Fibroblast of lung (primary cell): ENCODE results near the gene AKAP13. TPM values are rescaled to one million over a fixed set of nuclear protein-coding genes. Genes with fewer than 3 reads are reported as not detected.

ENCODE experiments used
- DNase-seq, 2 donors: peaks; one replicate each; pipeline versions ENCODE4 v3.0.0 to v3.0.0-alpha.2; 2010; ENCODE audit warnings: low read depth in 2 of 2
- H2AFZ ChIP-seq: 2 replicates; pipeline ENCODE4 v1.5.1; 2012; ENCODE audit warnings: low read length, control low read depth, inconsistent platforms
- H3K27ac ChIP-seq: 2 replicates; pipeline ENCODE4 v1.5.1; 2011; ENCODE audit warnings: low read length, control low read depth; ENCODE audit not compliant: insufficient read depth
- H3K27me3 ChIP-seq: 2 replicates; pipeline ENCODE4 v1.5.1; 2011; ENCODE audit warnings: mild to moderate bottlenecking, low read length; ENCODE audit not compliant: control insufficient read depth, insufficient read depth
- H3K36me3 ChIP-seq: 2 replicates; pipeline ENCODE4 v1.5.1; 2011; ENCODE audit warnings: low read length; ENCODE audit not compliant: control insufficient read depth, insufficient read depth
- H3K4me1 ChIP-seq: 2 replicates; pipeline ENCODE4 v1.5.1; 2011; ENCODE audit warnings: low read length; ENCODE audit not compliant: control insufficient read depth, insufficient read depth; ENCODE audit errors: extremely low read depth
- H3K4me2 ChIP-seq: 2 replicates; pipeline ENCODE4 v1.5.1; 2011; ENCODE audit warnings: low read length, control low read depth; ENCODE audit not compliant: insufficient read depth; ENCODE audit errors: extremely low read depth
- H3K4me3 ChIP-seq, 4 experiments: fragments of 200-600 bp in 1 of 4; sonication (generic) in 1 of 4; replicated peaks in 1 of 4; 2 replicates each; pipeline ENCODE4 v1.5.1; 2011 to 2016; ENCODE audit warnings: low read length in 4 of 4, low read depth in 3 of 4, mild to moderate bottlenecking in 3 of 4, control low read depth in 2 of 4, inconsistent platforms in 1 of 4, mixed read lengths in 1 of 4; ENCODE audit not compliant: insufficient read depth in 1 of 4; ENCODE audit errors: control extremely low read depth in 1 of 4
- H3K79me2 ChIP-seq: 2 replicates; pipeline ENCODE4 v1.5.1; 2012; ENCODE audit warnings: mild to moderate bottlenecking, low read length, inconsistent platforms; ENCODE audit not compliant: control insufficient read depth, insufficient read depth
- H3K9ac ChIP-seq: 2 replicates; pipeline ENCODE4 v1.5.1; 2011; ENCODE audit warnings: mild to moderate bottlenecking, low read length, control low read depth; ENCODE audit not compliant: insufficient read depth
- H3K9me3 ChIP-seq: 2 replicates; pipeline ENCODE4 v1.5.1; 2012; ENCODE audit warnings: low read depth, low read length; ENCODE audit not compliant: control insufficient read depth, insufficient read depth
- H4K20me1 ChIP-seq: 2 replicates; pipeline ENCODE4 v1.5.1; 2011; ENCODE audit warnings: low read length; ENCODE audit not compliant: control insufficient read depth, insufficient read depth; ENCODE audit errors: extremely low read depth
- EZH2 ChIP-seq: IDR thresholded peaks from 2 replicates; pipeline ENCODE4 v1.5.1; 2012; ENCODE audit warnings: low read length, control low read depth, mild to moderate bottlenecking; ENCODE audit errors: missing control alignments
- polyA plus RNA-seq, 2 donors: library from polyadenylated mRNA; depleted of rRNA in 1 of 2; stranded (reverse) in 1 of 2; unstranded in 1 of 2; fragments of >200 nt; gene quantifications; 2 replicates each; pipeline ENCODE4 v1.2.1, GENCODE V29; 2011 to 2012; ENCODE audit warnings: missing spikeins in 1 of 2
- total RNA-seq: library from RNA; depleted of rRNA; stranded (reverse); fragments of >200 nt; gene quantifications from 2 replicates; pipeline ENCODE4 v1.2.1, GENCODE V29; 2014
- TF ChIP-seq, protein P1 (sequence below), 2 donors: IDR thresholded peaks in 1 of 2; conservative IDR thresholded peaks in 1 of 2; 1 replicate in 1 of 2; 2 replicates in 1 of 2; pipeline ENCODE4 v1.5.1; 2011 to 2012; ENCODE audit warnings: low read length in 2 of 2, control low read depth in 1 of 2, inconsistent platforms in 1 of 2, low read depth in 1 of 2, mild to moderate bottlenecking in 1 of 2

The AKAP13 gene
- total and polyA plus RNA-seq, 2 donors (not counting 1 experiment from before 2014, with no cell fraction given) = 8.3 to 68.4 TPM

DNA sequence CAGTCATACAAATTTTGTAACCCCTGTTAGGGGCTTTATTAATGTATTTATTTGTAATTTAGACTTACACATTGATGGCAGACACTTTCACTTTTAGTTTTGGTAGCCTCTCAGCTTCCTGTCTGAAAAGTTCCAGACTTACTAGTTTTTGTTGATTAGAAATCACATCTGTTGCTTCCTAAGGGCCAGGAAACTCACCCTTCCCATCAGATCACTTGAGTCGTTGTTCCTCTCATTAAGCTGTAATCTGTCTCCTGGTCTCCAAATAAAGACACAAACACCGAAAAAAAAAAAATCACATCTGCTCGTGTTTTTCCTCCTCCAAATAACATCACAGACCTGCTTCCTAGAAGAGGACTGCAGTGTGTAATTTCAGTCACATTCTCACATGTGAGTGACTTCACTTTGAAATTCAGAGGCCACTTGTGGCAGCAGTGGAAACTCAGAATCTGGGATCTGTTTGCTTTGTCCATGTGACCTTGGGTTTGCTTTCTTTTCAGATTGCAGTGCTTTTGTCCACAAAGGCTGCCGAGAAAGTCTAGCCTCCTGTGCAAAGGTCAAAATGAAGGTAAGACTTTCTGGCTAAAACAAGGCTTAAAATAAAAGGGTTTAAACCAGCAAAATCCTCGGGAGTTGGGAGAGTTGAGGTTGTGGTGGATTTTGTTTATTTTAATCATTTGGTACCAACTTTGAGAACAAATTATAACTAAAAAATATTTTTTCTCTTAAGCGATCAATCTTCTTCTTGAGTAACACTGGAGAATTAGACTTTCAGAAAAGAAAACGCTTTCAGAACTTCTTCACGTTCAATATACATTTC is 327.3 kb downstream of the AKAP13 start:
- DNase-seq = peak; percentile 47 to 55
- Histone ChIP-seq H3K4me3 (peak overlapping the region; percentile 17 to 43 (median 30)), H4K20me1 (no peaks in the 10 kb centered on the region), H3K36me3 (no peaks in the 10 kb centered on the region), H2AFZ (no peak overlapping the region), H3K9ac (peak overlapping the region; percentile 51), H3K79me2 (no peaks in the 10 kb centered on the region), H3K9me3 (no peaks in the 10 kb centered on the region), H3K27ac (peak overlapping the region; percentile 75), H3K27me3 (no peaks in the 10 kb centered on the region), H3K4me2 (peak overlapping the region; percentile 95), H3K4me1 (peaks cover 20% of the 10 kb centered on the region)
- TF ChIP-seq, protein P1, sequence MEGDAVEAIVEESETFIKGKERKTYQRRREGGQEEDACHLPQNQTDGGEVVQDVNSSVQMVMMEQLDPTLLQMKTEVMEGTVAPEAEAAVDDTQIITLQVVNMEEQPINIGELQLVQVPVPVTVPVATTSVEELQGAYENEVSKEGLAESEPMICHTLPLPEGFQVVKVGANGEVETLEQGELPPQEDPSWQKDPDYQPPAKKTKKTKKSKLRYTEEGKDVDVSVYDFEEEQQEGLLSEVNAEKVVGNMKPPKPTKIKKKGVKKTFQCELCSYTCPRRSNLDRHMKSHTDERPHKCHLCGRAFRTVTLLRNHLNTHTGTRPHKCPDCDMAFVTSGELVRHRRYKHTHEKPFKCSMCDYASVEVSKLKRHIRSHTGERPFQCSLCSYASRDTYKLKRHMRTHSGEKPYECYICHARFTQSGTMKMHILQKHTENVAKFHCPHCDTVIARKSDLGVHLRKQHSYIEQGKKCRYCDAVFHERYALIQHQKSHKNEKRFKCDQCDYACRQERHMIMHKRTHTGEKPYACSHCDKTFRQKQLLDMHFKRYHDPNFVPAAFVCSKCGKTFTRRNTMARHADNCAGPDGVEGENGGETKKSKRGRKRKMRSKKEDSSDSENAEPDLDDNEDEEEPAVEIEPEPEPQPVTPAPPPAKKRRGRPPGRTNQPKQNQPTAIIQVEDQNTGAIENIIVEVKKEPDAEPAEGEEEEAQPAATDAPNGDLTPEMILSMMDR (conservative IDR thresholded peaks at IDR 0.05 in 1 of 2, IDR thresholded peaks at IDR 0.05 in 1 of 2; ENCODE audit: low read depth in 1 of 2, low read length in 2 of 2) = no peak
- TF ChIP-seq EZH2 = no peak

DNA sequence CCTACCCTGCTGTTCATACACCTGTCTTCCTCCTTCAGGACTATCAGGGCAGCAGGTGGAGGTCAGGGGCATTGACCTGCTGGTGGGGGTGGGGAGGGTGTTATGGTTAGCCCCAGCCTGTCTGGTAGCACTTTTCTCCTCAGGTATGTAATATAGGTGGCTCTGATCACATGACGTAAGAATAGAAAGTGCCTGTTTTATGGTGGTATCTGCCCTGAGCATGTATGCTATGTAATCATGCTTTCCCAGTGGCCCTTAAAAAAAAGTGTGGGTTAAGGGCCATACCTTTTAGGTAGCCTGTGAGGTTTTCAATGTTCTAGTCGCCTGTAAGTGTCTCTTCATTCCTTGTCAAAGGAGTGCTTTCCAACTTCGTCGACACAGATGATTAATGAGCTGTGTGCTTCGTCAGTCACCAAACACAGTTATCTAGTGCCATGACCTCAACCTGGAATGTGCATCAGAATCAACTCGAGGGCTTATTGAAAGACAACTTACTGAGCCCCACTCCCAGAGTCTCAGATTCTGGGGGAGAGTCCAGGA is 328.1 kb downstream of the AKAP13 start:
- Histone ChIP-seq H3K79me2 (no peaks in the 10 kb centered on the region), H3K4me2 (no peak overlapping the region), H4K20me1 (no peaks in the 10 kb centered on the region), H3K27ac (no peak overlapping the region), H3K4me3 (no peak overlapping the region), H3K9me3 (no peaks in the 10 kb centered on the region), H3K4me1 (peaks cover 17% of the 10 kb centered on the region), H3K9ac (no peak overlapping the region), H3K27me3 (no peaks in the 10 kb centered on the region), H3K36me3 (no peaks in the 10 kb centered on the region), H2AFZ (no peak overlapping the region)
- TF ChIP-seq EZH2 = no peak
- TF ChIP-seq, protein P1 (conservative IDR thresholded peaks at IDR 0.05 in 1 of 2, IDR thresholded peaks at IDR 0.05 in 1 of 2; ENCODE audit: low read depth in 1 of 2, low read length in 2 of 2) = no peak
- peak in 1 of 2 donors; percentile 55 for DNase-seq

GRCh38 chr15:85709250-85709649 is 328.8 kb downstream of the AKAP13 start:
- no peak overlapping the region for H3K4me2 ChIP-seq
- H3K4me1 ChIP-seq = peaks cover 17% of the 10 kb centered on the region
- DNase-seq = no peak
- no peak overlapping the region for H2AFZ ChIP-seq
- no peaks in the 10 kb centered on the region for H3K79me2 ChIP-seq
- H3K4me3 ChIP-seq = no peak overlapping the region
- no peak overlapping the region for H3K9ac ChIP-seq
- no peak for TF ChIP-seq EZH2
- TF ChIP-seq, protein P1 (conservative IDR thresholded peaks at IDR 0.05 in 1 of 2, IDR thresholded peaks at IDR 0.05 in 1 of 2; ENCODE audit: low read depth in 1 of 2, low read length in 2 of 2) = no peak
- H3K27me3 ChIP-seq = no peaks in the 10 kb centered on the region
- H3K36me3 ChIP-seq = no peaks in the 10 kb centered on the region
- no peak overlapping the region for H3K27ac ChIP-seq
- H3K9me3 ChIP-seq = no peaks in the 10 kb centered on the region
- no peaks in the 10 kb centered on the region for H4K20me1 ChIP-seq
